NT2/D1 (cell line): ENCODE results near the gene CA7.

Experiments
- DNase-seq: peaks from one replicate; pipeline ENCODE4 v3.0.0-alpha.2; 2011; ENCODE audit warnings: low read depth, low spot score
- H3K27me3 ChIP-seq: 2 replicates; pipeline ENCODE4 v1.6.0; 2011; ENCODE audit warnings: mild to moderate bottlenecking; ENCODE audit not compliant: insufficient read length, insufficient read depth
- H3K36me3 ChIP-seq: 2 replicates; pipeline ENCODE4 v1.6.1; 2011; ENCODE audit warnings: mild to moderate bottlenecking, low read length, mixed read lengths; ENCODE audit not compliant: insufficient read depth, insufficient read length
- H3K4me1 ChIP-seq: 2 replicates; pipeline ENCODE4 v1.5.1; 2011; ENCODE audit not compliant: insufficient read depth, insufficient read length
- H3K4me3 ChIP-seq: 2 replicates; pipeline ENCODE4 v1.5.1; 2011; ENCODE audit warnings: low read depth; ENCODE audit not compliant: insufficient read length
- H3K9ac ChIP-seq: 2 replicates; pipeline ENCODE4 v1.6.0; 2011; ENCODE audit warnings: low read depth; ENCODE audit not compliant: insufficient read length
- H3K9me3 ChIP-seq: 2 replicates; pipeline ENCODE4 v1.5.1; 2011; ENCODE audit warnings: mild to moderate bottlenecking, low read length; ENCODE audit not compliant: insufficient read depth
- SUZ12 ChIP-seq: IDR thresholded peaks from 2 replicates; pipeline ENCODE4 v1.6.1; 2011; ENCODE audit not compliant: insufficient read length, insufficient read depth; ENCODE audit errors: extremely low read depth
- YY1 ChIP-seq: IDR thresholded peaks from 2 replicates; pipeline ENCODE4 v1.6.1; 2011; ENCODE audit not compliant: insufficient read length, insufficient read depth
- ZNF274 ChIP-seq: IDR thresholded peaks from 2 replicates; pipeline ENCODE4 v1.6.1; 2011; ENCODE audit warnings: mild to moderate bottlenecking, low read depth, low read length

The CA7 gene

DNA sequence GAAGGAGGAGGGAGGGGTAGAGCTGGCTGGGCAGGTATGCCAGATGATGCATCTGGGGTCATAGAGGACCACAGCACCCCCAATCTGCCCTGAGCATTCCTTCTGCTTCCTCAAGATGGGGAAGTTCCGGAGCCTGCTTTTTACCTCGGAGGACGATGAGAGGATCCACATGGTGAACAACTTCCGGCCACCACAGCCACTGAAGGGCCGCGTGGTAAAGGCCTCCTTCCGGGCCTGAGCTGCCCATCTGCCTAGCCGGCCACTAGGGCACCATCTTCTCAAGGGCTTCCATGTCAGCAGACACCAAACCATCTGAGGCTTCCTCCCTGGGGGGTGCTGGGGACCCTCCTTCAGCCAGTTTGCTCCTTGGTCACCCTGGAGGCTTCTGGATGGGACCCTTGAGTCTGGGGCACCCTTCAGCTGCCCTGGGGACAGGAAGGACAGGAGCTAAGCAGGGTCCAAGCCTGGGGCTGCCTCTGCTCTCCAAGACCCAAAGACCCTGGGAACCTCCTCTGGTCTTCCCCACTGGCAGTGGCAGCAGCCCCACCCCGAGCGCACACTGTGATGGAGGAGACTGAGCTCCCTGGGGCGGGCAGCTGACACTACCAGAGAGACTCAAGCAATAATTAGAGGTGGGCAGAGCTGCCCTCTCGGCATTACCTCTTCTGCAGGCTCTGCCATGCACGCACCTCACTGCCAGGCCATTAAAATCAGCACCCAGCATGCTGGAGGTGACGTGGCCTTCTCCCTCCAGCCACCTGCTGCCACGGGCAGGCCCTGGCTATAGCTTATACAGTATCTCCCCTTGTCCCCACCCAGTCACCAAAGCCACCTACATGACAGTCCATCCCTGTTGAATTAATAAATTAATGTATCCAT lies 9.3 kb downstream of the CA7 start:
- Histone ChIP-seq H3K9me3 (no peaks in the 10 kb centered on the region), H3K27me3 (peaks cover 4% of the 10 kb centered on the region), H3K9ac (no peak overlapping the region), H3K36me3 (no peaks in the 10 kb centered on the region), H3K4me3 (no peak overlapping the region), H3K4me1 (peaks cover 10% of the 10 kb centered on the region)
- DNase-seq = no peak
- TF ChIP-seq SUZ12 (no peak), ZNF274 (no peak), YY1 (no peak)

DNA sequence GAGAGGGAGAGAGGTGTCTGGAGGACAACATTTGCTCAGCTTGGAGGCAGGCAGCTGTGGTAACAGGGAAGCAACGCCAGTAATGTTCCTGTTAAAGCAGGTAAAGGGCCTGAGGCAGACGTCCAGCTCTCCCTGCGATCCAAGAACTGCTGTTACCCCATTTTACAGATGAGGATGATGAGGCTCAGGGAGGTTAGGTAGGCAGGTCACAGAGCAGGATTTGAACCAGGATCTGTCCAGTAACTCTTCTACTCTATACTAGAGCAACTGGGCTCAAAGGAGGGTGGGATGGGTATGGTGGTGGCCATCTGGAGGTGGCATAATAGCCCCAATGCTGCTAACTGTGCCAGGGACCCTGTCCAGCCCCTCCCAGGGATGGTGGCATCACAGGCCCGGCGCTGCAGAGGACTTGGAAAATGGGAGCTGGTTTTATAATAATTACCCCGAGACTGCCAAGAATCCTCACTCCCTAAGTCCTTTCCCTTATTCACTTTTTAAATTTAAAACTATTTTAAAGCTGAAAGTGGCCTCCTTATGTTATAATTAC lies 12.0 kb downstream of the CA7 start:
- no peak overlapping the region for H3K9ac ChIP-seq
- H3K4me1 ChIP-seq = peaks cover 9% of the 10 kb centered on the region
- TF ChIP-seq ZNF274 (no peak), YY1 (no peak)
- no peaks in the 10 kb centered on the region for H3K36me3 ChIP-seq
- no peaks in the 10 kb centered on the region for H3K27me3 ChIP-seq
- DNase-seq = no peak
- no peak overlapping the region for H3K4me3 ChIP-seq
- H3K9me3 ChIP-seq = no peaks in the 10 kb centered on the region

DNA sequence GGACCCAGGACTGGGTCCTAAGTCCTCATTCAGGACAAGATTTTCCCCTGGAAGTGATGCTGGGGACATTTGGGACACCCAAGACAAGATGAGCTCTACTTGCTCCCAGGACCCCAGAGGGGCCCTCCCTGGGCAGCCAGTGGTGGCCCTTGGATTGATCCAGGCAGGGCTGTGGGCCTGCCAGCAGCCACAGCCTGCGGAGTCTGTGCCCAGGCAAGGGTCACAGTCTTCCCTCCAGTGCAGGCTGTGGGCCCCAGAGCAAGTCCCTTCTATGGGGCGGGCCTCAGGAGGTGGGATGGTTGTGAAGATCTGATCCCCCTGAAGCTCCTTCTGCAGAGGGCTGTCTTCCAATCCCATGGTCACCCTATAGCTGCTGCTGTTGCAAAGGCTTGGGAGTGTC lies 12.6 kb downstream of the CA7 start:
- H3K27me3 ChIP-seq = no peaks in the 10 kb centered on the region
- no peak overlapping the region for H3K4me3 ChIP-seq
- H3K4me1 ChIP-seq = peaks cover 9% of the 10 kb centered on the region
- no peaks in the 10 kb centered on the region for H3K36me3 ChIP-seq
- DNase-seq = no peak
- no peak overlapping the region for H3K9ac ChIP-seq
- H3K9me3 ChIP-seq = no peaks in the 10 kb centered on the region
- no peak for TF ChIP-seq YY1
- no peak for TF ChIP-seq SUZ12
- no peak for TF ChIP-seq ZNF274

DNA sequence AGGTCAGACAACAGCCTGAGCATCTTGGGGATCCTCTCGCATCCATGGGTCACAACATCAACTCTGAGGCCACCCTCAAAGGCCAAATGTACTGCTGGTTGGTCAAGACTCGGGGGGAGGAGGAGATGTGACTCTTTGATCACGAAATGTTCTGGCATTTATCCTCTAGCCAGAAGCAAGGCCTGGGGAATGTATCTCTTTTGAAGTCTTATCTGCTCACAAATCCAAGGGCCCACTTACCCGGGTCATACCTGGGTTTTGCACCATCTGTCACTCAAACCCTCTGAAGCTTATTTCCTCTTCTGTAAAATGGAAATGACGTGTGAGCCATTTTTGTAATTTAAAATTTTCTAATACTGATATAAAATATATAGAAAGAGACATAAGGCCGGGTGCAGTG lies 13.2 kb downstream of the CA7 start:
- no peak for DNase-seq
- TF ChIP-seq ZNF274 = no peak
- no peaks in the 10 kb centered on the region for H3K36me3 ChIP-seq

DNA sequence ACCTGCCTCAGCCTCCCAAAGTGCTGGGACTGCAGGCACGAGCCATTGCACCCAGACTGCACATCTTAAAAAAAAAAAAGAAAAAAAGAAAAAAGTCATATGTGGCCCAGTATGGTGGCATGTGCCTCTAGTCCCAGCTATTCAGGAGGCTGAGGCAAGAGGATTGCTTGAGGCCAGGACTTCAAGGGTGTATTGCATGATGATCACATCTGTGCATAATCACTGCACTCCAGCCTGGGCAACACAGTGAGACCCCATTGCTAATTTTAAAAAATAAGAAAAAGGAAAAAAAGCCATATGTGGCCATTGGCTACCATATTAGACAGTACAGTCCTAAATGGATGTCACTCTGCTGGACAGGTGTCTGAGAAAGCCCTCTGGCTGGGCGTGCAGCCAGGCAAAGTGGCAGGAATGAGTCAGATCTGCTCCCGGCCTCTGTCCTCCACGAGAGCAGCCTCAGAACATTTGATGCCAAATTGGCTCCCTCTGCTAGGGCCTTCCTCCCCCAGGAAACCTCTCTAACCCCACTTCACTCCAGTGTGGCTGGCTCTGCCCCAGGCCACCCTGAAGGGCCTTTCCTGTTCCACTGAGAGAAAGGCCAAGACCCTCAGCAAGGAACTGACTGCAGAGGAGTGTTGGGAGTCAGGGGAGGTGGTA lies 14.7 kb downstream of the CA7 start:
- H3K4me1 ChIP-seq = peaks cover 9% of the 10 kb centered on the region
- no peaks in the 10 kb centered on the region for H3K9me3 ChIP-seq
- no peaks in the 10 kb centered on the region for H3K36me3 ChIP-seq
- no peak overlapping the region for H3K4me3 ChIP-seq
- DNase-seq = no peak
- H3K9ac ChIP-seq = no peak overlapping the region
- TF ChIP-seq YY1 (no peak), SUZ12 (no peak), ZNF274 (no peak)
- H3K27me3 ChIP-seq = no peaks in the 10 kb centered on the region

More for the DNA sequence above, 13.2 kb downstream of the CA7 start:
- Histone ChIP-seq H3K27me3 (no peaks in the 10 kb centered on the region), H3K4me3 (no peak overlapping the region), H3K9ac (no peak overlapping the region), H3K9me3 (no peaks in the 10 kb centered on the region), H3K4me1 (peaks cover 9% of the 10 kb centered on the region)

DNA sequence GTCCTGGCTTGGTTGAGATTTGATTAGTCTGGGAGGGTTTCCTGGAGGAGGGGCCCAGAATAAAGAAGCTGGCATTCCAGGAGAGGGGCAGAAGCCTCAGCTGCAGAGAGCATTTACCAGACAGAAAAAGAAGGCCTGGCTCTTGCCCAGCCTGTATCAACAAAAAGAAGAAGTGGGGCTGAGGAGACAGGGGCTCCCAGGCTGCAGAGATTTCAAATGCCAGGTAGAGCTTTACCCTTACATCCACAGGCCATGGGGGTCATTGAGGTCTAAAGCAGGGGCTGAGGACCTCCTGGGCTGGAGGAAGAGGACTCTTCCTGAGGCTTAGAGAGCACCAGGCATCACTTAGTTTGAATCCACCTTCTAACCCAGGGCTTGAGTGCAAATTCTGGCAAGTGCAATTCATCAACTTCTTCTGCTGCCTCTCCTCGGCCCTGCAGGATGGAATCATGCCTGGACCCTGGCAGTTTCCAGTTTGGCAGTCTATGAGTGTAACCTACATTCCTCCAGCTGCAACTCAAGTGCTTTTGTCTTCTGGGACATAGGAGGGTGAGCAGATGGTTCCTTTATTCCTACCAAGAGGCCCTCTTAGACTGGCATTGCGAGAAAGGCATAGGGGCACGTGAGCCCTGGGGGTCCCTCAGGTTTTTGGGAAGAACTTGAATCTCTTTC lies 15.3 kb downstream of the CA7 start:
- Histone ChIP-seq H3K27me3 (no peaks in the 10 kb centered on the region), H3K4me3 (no peak overlapping the region), H3K4me1 (peaks cover 9% of the 10 kb centered on the region), H3K9me3 (no peaks in the 10 kb centered on the region), H3K36me3 (no peaks in the 10 kb centered on the region), H3K9ac (no peak overlapping the region)
- TF ChIP-seq SUZ12 (no peak), YY1 (no peak), ZNF274 (no peak)
- no peak for DNase-seq

DNA sequence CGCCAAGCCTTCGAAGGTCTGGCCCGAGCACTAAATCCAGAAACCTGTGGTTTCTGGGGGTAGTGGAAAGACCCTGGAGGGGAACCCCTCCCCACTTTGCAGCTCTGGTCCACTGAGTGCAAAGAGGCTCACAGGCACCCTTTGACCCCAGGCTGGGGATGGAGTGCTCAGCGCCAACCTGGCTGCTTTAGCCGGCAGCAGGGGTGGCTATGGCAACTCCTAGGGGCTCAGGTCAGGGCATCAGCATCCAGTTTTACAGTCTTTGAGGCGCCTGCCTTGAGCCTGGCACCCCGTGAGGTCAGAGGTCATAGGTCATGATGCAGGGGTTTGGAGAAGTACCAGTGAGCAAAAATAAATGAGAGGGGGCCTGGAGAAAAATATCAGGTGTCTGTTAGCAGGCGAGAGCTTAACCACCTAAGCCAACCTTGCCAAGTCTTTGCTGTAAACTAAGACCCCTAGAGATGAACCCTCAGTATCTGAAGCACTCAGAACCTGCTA lies 17.9 kb downstream of the CA7 start:
- Histone ChIP-seq H3K9ac (no peak overlapping the region), H3K4me1 (peaks cover 3% of the 10 kb centered on the region), H3K36me3 (no peaks in the 10 kb centered on the region), H3K27me3 (no peaks in the 10 kb centered on the region), H3K9me3 (no peaks in the 10 kb centered on the region), H3K4me3 (no peak overlapping the region)
- DNase-seq = no peak
- no peak for TF ChIP-seq YY1
- TF ChIP-seq SUZ12 = no peak
- TF ChIP-seq ZNF274 = no peak
